ENCODE measurements around the gene MSTO1.

The MSTO1 gene

GRCh38 chr1:155643230-155643629 lies 33.2 kb downstream of the MSTO1 start:
- Histone ChIP-seq H3K9me3 (peaks cover 0 to 8% (median 0%) of the 10 kb centered on the region in 3 donors), H3K27ac (no peak overlapping the region), H3K4me3 (no peak overlapping the region), H3K27me3 (no peaks in the 10 kb centered on the region), H3K36me3 (no peaks in the 10 kb centered on the region), H3K4me1 (peaks cover 0 to 26% (median 21%) of the 10 kb centered on the region in 4 donors)
- no peak for TF ChIP-seq CTCF (IDR thresholded peaks at IDR 0.05)
- intact Hi-C loops (cut with DNase I; ENCODE audit: low total_unique reads) = no loop called here
- no peak for DNase-seq

- H3K4me1 ChIP-seq = peaks cover 0 to 32% (median 24%) of the 10 kb centered on the region in 4 donors
- no peak for DNase-seq
- H3K36me3 ChIP-seq = no peaks in the 10 kb centered on the region
- no peak overlapping the region for H3K4me3 ChIP-seq
- no peaks in the 10 kb centered on the region for H3K27me3 ChIP-seq
- H3K27ac ChIP-seq = peak overlapping the region; percentile 61 to 71
- TF ChIP-seq CTCF (IDR thresholded peaks at IDR 0.05) = no peak
- intact Hi-C loops (cut with DNase I; ENCODE audit: low total_unique reads) = no loop called here
- H3K9me3 ChIP-seq = peaks cover 0 to 8% (median 0%) of the 10 kb centered on the region in 3 donors
Measured at GRCh38 chr1:155645034-155645598, 35.1 kb downstream of the MSTO1 start.

GRCh38 chr1:155645648-155646047 lies 35.6 kb downstream of the MSTO1 start:
- Histone ChIP-seq H3K4me1 (peaks cover 0 to 34% (median 24%) of the 10 kb centered on the region in 4 donors), H3K4me3 (no peak overlapping the region), H3K9me3 (peaks cover 0 to 8% (median 0%) of the 10 kb centered on the region in 3 donors), H3K27me3 (no peaks in the 10 kb centered on the region), H3K27ac (peak overlapping the region; percentile 61 to 71), H3K36me3 (no peaks in the 10 kb centered on the region)
- no peak for TF ChIP-seq CTCF (IDR thresholded peaks at IDR 0.05)
- intact Hi-C loops (cut with DNase I; ENCODE audit: low total_unique reads) = no loop called here
- DNase-seq = peak in 1 of 2 donors; percentile 77

- no peaks in the 10 kb centered on the region for H3K36me3 ChIP-seq
- peak overlapping the region; percentile 61 to 71 for H3K27ac ChIP-seq
- intact Hi-C loops (cut with DNase I; ENCODE audit: low total_unique reads) = no loop called here
- no peak for TF ChIP-seq CTCF (IDR thresholded peaks at IDR 0.05)
- H3K9me3 ChIP-seq = peaks cover 0 to 8% (median 0%) of the 10 kb centered on the region in 3 donors
- H3K4me1 ChIP-seq = peaks cover 0 to 40% (median 24%) of the 10 kb centered on the region in 4 donors
- peak in 1 of 2 donors; percentile 56 for DNase-seq
- no peak overlapping the region for H3K4me3 ChIP-seq
- no peaks in the 10 kb centered on the region for H3K27me3 ChIP-seq
Measured at GRCh38 chr1:155646307-155646706, 36.3 kb downstream of the MSTO1 start.

GRCh38 chr1:155648207-155649147 lies 38.5 kb downstream of the MSTO1 start:
- no peaks in the 10 kb centered on the region for H3K36me3 ChIP-seq
- intact Hi-C loops (cut with DNase I; ENCODE audit: low total_unique reads) = no loop called here
- peak overlapping the region in 1 of 2 donors; percentile 54 for H3K27ac ChIP-seq
- peak in 1 of 2 donors; percentile 37 for DNase-seq
- H3K4me1 ChIP-seq = peaks cover 0 to 49% (median 27%) of the 10 kb centered on the region in 4 donors
- TF ChIP-seq CTCF (IDR thresholded peaks at IDR 0.05) = peak; percentile 40 to 41
- H3K27me3 ChIP-seq = no peaks in the 10 kb centered on the region
- no peaks in the 10 kb centered on the region for H3K9me3 ChIP-seq
- no peak overlapping the region for H3K4me3 ChIP-seq
